Measurements from ENCODE around the gene HDAC7.
"Not testable (repeated sequence)": the region's sequence is repeated elsewhere in the genome, so short reads cannot be mapped to it uniquely, and the experiment has no call there.

The HDAC7 gene

DNA sequence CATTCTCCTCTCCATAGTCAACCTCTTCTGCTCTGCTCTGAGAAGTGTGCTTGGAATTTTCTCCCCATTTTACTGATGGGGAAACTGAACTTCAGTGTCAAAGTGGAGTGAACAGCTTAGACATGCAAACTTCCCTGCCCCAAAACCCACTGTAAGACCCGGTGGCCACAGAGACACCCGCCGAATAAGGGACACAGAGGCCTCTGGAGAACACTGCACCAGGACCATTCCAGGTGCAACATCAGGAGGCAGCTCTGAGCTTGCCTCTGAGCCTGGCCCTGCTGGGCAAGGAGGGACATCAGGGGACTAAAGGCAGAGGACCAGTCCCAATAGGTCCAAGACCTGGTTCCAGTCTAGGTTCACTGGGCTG is 1.7 kb downstream of the HDAC7 start:
- TF ChIP-seq, protein P1, sequence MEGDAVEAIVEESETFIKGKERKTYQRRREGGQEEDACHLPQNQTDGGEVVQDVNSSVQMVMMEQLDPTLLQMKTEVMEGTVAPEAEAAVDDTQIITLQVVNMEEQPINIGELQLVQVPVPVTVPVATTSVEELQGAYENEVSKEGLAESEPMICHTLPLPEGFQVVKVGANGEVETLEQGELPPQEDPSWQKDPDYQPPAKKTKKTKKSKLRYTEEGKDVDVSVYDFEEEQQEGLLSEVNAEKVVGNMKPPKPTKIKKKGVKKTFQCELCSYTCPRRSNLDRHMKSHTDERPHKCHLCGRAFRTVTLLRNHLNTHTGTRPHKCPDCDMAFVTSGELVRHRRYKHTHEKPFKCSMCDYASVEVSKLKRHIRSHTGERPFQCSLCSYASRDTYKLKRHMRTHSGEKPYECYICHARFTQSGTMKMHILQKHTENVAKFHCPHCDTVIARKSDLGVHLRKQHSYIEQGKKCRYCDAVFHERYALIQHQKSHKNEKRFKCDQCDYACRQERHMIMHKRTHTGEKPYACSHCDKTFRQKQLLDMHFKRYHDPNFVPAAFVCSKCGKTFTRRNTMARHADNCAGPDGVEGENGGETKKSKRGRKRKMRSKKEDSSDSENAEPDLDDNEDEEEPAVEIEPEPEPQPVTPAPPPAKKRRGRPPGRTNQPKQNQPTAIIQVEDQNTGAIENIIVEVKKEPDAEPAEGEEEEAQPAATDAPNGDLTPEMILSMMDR (IDR thresholded peaks at IDR 0.05; ENCODE audit: borderline replicate concordance, insufficient read depth, low read depth, low read length) = no peak
- peak overlapping the region; percentile 66 for H3K4me3 ChIP-seq (ENCODE audit: low read depth, low read length)

DNA sequence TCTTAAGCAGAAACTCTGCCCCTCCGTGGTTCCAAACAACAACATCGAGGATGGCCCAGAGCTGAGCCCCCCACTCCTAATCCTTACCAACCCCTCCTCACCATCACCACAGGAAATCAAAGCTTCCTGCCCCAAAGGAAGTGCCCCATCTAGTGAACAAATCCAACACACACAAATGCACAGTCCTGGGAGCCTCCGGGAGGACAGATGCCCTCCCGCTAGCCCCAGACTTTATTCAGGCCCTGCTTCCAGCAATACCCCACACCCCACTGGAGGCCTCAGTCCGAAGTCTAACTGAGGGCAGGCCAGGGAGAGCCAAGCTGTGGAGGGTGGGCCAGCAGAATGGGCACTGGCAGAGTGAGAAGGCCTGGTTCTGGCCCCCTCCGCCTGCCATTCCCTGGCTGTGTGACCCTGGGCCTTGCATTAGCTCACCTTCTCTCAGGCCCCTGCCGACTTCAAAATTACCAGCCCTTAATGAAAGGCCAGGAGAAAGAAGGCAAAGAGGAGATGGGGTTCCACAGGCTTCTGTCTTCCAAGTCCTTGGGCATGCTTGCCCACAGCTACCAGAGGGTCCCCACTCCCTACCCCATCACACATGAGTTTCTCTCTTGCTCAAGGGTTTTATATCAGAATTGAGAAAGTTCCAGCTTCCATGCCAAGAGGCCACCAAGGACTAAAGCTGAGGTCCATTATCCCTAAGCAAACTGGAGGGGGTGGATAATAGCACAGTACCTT is 2.3 kb downstream of the HDAC7 start:
- H3K4me3 ChIP-seq (ENCODE audit: low read depth, low read length) = peak overlapping the region; percentile 41
- TF ChIP-seq, protein P1 (IDR thresholded peaks at IDR 0.05; ENCODE audit: borderline replicate concordance, insufficient read depth, low read depth, low read length) = no peak

DNA sequence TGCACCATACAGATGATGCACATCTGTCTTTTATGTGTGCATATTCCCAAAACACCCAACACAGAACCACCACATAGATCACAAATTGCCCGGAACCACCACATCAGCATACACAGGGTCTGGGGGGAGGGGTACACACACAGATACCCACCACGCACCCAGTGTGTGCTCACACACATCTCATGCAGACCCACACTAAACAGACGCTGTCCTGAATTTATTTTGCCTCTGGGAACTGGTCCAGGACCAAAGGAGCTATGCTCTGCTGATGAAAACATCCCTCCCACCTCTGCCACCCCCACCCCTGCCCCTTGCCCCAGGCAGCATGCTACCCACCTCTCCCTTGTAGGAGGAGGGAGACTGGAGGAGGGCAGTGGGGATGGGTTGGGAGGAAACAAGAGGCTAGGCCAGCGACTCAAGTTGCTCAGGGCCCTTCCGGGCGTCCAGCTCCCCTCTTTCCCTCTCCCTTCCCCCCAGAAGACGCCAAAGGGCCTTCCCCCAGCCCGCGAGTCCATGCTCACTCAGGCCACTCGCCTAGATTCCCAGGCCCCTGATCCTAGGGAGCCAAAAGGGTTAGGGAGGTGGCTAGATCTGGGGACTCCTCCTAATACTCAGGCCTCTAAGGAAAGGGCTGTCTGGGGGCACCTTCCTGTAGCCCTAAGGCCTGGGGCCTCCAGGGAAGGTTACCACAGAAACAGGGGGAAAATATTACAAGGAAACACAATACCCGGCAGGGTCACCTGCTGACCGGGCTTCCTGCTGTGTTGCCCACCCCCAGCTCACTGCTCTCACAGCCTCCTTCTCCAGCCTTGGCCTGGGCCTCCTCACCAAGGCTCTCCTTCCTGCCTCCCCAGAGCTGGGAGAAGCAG is 3.1 kb downstream of the HDAC7 start:
- H3K4me3 ChIP-seq (ENCODE audit: low read depth, low read length) = peak overlapping the region; percentile 41
- TF ChIP-seq, protein P1 (IDR thresholded peaks at IDR 0.05; ENCODE audit: borderline replicate concordance, insufficient read depth, low read depth, low read length) = no peak

DNA sequence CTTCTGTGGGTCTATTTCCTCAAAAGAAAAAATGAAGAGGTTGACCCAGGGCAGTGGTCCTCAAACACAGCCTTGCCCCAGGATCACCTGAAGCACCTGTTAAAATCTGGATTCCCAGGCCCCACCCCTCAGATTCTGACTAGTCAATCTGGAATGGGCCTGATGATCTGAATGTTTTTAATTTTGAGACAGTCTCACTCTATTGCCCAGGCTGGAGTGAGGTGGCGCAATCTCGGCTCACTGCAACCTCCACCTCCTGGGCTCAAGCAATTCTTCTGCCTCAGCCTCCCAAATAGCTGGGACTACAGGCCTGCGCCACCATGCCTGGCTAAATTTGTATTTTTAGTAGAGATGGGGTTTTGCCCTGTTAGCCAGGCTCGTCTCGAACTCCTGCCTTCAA is 4.3 kb downstream of the HDAC7 start:
- not testable (repeated sequence) for H3K4me3 ChIP-seq (ENCODE audit: low read depth, low read length)

DNA sequence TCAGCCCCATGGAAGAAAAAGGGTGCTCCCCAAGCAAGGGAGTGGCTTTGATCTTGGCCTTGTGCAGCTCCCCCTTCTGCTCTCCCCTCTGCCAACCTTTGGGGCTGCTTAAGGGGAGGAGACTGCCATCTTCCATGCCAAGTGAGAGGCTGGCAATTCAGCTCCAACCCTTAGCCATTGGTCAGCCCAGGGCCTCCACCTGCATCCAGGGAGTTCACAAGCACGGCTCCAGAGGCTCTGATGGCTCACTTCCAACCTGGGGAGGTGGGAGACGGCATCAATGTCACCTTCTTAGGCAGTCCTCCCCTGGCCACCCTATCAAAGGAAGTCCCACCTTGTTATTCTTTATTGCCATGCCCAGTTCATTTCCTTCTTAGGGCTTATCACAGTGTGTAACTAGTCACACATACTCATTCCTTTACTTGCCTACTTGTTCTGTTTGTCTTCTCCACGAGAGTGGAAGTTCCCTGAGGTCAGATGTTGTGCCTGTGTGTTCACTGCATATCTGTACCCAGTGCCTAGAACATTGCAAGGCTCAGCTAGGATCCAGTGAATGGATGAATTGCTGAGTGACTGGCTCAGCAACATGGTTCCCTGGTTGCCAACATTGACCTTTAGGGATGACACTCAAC is 5.0 kb downstream of the HDAC7 start:
- TF ChIP-seq, protein P1 (IDR thresholded peaks at IDR 0.05; ENCODE audit: borderline replicate concordance, insufficient read depth, low read depth, low read length) = no peak

DNA sequence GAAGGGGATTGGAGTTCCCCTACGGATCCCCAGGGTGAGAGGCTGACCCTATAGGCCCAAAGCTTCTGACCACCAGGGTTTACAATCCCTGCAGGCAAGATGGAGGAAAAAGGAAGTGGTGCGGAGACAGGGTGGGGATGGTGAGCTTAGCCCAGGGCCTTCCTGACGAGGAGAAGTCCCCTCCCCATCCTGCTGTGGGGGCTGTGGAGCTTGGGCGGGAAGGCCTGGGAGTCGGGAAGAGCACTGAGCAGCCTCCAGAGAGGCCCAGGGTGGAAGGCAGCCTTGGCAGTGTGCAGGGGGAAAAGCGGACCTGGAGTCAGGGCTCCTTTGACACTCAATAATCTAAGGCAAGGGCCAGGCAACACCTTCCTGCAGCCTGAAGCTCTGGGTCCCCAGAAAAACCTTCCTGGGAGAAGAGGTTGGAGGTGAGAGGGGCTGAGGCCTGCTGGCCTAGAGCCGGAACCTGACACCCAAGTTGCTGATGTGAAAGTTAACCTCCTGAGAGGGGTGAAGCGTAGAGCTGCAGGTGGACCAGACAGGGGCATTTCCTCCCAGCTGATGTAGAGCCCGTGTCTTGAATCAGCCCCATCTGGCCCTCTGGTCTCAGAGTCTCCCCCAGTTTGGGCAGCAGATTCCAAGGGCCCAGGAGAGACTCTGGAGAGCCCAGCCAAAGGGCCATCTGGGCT is 6.0 kb downstream of the HDAC7 start:
- TF ChIP-seq, protein P1 (IDR thresholded peaks at IDR 0.05; ENCODE audit: borderline replicate concordance, insufficient read depth, low read depth, low read length) = no peak

More for the DNA sequence above, 5.0 kb downstream of the HDAC7 start:
- H3K4me3 ChIP-seq (ENCODE audit: low read depth, low read length) = no peak overlapping the region

More for the DNA sequence above, 6.0 kb downstream of the HDAC7 start:
- peak overlapping the region; percentile 50 for H3K4me3 ChIP-seq (ENCODE audit: low read depth, low read length)
